ENCODE results near the gene BCL10.

- no peak for TF ChIP-seq POLR2A (IDR thresholded peaks at IDR 0.05; ENCODE audit: low read depth)
- no peak for TF ChIP-seq CTCF (IDR thresholded peaks at IDR 0.05)
Observed at GRCh38 chr1:85289207-85289847, 12.9 kb upstream of the BCL10 start.

All from esophagus muscularis mucosa (tissue), 3 donors.